Measurements from ENCODE around the gene PIGM.

- TF ChIP-seq CTCF (IDR thresholded peaks at IDR 0.05; ENCODE audit: poor library complexity) = no peak
- no peak for TF ChIP-seq EZH2 (IDR thresholded peaks at IDR 0.05; ENCODE audit: borderline replicate concordance)
These were observed 32.6 kb downstream of the PIGM start for GRCh38 chr1:159999204-159999603.

Measured in hepatocyte (in vitro differentiated cells).